Motor neuron (in vitro differentiated cells): ENCODE results near the gene IDH3G. TPM values are rescaled to one million over a fixed set of nuclear protein-coding genes. Genes with fewer than 3 reads are reported as not detected.
"Not testable (repeated sequence)": the region's sequence is repeated elsewhere in the genome, so short reads cannot be mapped to it uniquely, and the experiment has no call there.

Experiments
- ATAC-seq, 8 experiments: fragments of 200-7000 bp; cut with Tn5 transposase; replicated peaks in 6 of 8; 2 replicates each; pipeline ENCODE4 v1.8.0; 2021; ENCODE audit warnings: mild to moderate bottlenecking in 8 of 8, moderate library complexity in 8 of 8
- H3K27ac ChIP-seq, 2 donors: fragments of 250-450 bp; sonication (Bioruptor Pico); 2 replicates each; pipeline ENCODE4 v1.9.0; 2021; ENCODE audit warnings: antibody characterized with exemption in 2 of 2, mild to moderate bottlenecking in 2 of 2, moderate library complexity in 1 of 2
- H3K4me1 ChIP-seq, 2 donors: fragments of 250-450 bp; sonication (Bioruptor Pico); replicated peaks in 1 of 2; 2 replicates each; pipeline ENCODE4 v1.6.1; 2021; ENCODE audit warnings: antibody characterized with exemption in 2 of 2, mild to moderate bottlenecking in 2 of 2, moderate library complexity in 1 of 2
- H3K4me3 ChIP-seq, 5 donors: fragments of 250-450 bp; sonication (Bioruptor Pico); 2 replicates each; pipeline ENCODE4 v1.9.0; 2021; ENCODE audit warnings: antibody characterized with exemption in 5 of 5, mild to moderate bottlenecking in 5 of 5, moderate library complexity in 4 of 5
- WGBS, 10 experiments: fragments of 450-650 bp; shearing (Covaris generic); methylation state at CpG; one replicate each; pipeline ENCODE4 v1.0.0; 2022; 5-methylcytosine and 5-hydroxymethylcytosine counted together
- in situ Hi-C, 9 experiments: fragments of 400-800 bp; cut with MboI; loops; one replicate each; pipeline ENCODE4 v1.15.0; 2021; ENCODE audit warnings: low sequenced_read_pairs in 9 of 9, low pct_unique_long_range_greater_than_20kb in 2 of 9; ENCODE audit not compliant: unreplicated experiment in 9 of 9
- total RNA-seq, 8 experiments: library from RNA; unstranded; fragments of 300-600 nt; gene quantifications; 2 replicates each; pipeline versions ENCODE4 v1.2.3 to v1.2.4, GENCODE V29; 2022

The IDH3G gene
- total RNA-seq, 8 experiments from 2014 or later, result 32.2 to 69.3 (median 42.6) TPM

DNA sequence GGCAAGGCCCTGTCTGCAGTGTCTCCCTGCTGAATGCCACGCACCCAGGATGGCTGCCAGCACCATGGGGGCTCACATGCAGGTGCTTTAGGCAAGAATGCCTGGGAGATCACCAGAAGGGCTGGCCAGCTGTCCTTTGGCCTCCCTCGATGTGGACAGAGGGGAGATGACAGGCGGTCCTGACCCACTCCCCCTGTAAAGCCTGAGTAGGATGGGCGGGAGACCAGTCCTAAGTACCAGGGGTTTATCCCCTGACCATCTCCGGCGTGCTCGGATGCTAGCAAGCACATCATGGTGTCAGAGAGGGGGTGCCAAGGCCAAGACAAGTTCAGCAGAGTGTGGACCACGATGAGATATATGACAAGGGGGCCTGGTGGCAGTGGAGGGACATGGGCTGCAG is 30.9 kb upstream of the IDH3G start:
- ATAC-seq, result no peak
- in situ Hi-C loops, result no loop called here
- Histone ChIP-seq H3K4me1 (peaks cover 19 to 27% of the 10 kb centered on the region in 2 donors), H3K4me3 (no peak overlapping the region), H3K27ac (no peak overlapping the region)
- WGBS, 10 experiments, result 67 to 100% methylated on average over 1 of the region's 8 CpGs; no CpG with 5 or more reads in 8 of the 10 experiments

- no peak for ATAC-seq
- H3K4me1 ChIP-seq, result peaks cover 26 to 33% of the 10 kb centered on the region in 2 donors
- 0 to 93% (median 72%) methylated on average over 1 to 6 of the region's 10 CpGs; no CpG with 5 or more reads in 7 of the 10 experiments for WGBS, 10 experiments
- no peak overlapping the region for H3K27ac ChIP-seq
- H3K4me3 ChIP-seq, result no peak overlapping the region
- in situ Hi-C loops, result no loop called here
These were observed 30.2 kb upstream of the IDH3G start for GRCh38 chrX:153824348-153824747.

- WGBS, 10 experiments, result 34 to 80% methylated on average over 1 to 4 of the region's 9 CpGs; no CpG with 5 or more reads in 8 of the 10 experiments
- no peak for ATAC-seq
- H3K4me3 ChIP-seq, result no peak overlapping the region
- H3K27ac ChIP-seq, result peak overlapping the region; percentile 7 to 23
- H3K4me1 ChIP-seq, result peaks cover 42 to 46% of the 10 kb centered on the region in 2 donors
- in situ Hi-C loops, result no loop called here
These were observed 26.9 kb upstream of the IDH3G start for GRCh38 chrX:153821066-153821465.

DNA sequence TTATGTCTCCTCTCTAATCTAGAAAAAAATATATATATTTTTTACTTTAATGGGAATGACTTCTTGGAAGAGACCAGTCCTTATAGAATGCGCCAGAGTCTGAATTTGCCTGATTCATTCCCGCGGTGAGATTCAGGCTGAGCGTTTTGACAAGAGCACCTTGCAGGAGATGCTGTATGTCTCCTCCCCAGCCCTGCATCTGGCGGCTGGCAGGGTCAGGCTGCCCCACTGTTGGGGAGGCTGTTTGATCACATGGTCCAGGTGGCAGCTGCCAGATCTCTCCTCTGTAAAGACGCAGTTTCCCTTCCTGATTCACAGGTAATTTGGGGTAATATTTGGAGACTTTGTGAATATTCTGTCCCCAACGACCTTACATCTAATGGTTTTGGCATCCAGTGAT is 26.4 kb upstream of the IDH3G start:
- 59 to 100% (median 93%) methylated on average over 1 to 5 of the region's 7 CpGs; no CpG with 5 or more reads in 5 of the 10 experiments for WGBS, 10 experiments
- peak overlapping the region; percentile 7 to 23 for H3K27ac ChIP-seq
- in situ Hi-C loops, result no loop called here

DNA sequence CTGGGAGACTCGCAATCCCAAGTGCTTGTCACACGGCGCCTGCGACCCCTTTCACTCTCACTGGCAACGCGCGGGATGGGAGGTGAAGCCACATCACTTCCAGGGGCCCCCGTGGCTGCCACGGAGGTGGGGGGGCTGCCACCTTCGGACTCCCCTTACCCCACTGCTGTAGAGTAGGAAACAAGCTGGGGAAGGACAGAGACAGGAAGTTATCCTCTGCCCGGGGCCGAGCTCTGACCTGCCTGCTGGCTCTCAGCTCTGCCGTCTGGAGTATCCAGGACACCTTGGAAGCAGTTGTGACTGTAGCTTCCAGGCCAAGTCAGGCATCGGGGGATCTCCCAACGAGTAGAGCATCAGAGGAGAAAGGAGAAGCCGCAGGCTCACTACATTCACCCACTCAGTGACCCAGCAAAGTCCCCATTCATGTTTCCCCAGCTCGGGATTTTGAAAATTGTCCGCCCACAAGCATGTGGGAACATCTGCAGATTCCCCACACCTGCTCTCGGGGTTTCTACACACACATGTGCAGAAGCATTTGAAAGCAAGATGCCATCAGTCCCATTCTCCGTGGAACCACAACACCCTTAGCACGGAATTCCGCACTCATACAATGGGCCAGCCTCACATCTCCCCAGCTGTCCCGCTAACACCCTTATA is 25.3 kb upstream of the IDH3G start:
- Histone ChIP-seq H3K4me1 (peaks cover 42 to 46% of the 10 kb centered on the region in 2 donors), H3K4me3 (peak overlapping the region; percentile 27 to 43 (median 35)), H3K27ac (peak overlapping the region; percentile 85 to 88)
- WGBS, 10 experiments, result 0 to 75% (median 24%) methylated on average over 1 to 6 of the region's 23 CpGs; no CpG with 5 or more reads in 6 of the 10 experiments
- ATAC-seq, result peak in 7 of 8 experiments; percentile 17 to 48 (median 33)
- in situ Hi-C loops, result no loop called here

More for the DNA sequence above, 26.4 kb upstream of the IDH3G start:
- ATAC-seq, result no peak
- no peak overlapping the region for H3K4me3 ChIP-seq
- peaks cover 42 to 46% of the 10 kb centered on the region in 2 donors for H3K4me1 ChIP-seq

DNA sequence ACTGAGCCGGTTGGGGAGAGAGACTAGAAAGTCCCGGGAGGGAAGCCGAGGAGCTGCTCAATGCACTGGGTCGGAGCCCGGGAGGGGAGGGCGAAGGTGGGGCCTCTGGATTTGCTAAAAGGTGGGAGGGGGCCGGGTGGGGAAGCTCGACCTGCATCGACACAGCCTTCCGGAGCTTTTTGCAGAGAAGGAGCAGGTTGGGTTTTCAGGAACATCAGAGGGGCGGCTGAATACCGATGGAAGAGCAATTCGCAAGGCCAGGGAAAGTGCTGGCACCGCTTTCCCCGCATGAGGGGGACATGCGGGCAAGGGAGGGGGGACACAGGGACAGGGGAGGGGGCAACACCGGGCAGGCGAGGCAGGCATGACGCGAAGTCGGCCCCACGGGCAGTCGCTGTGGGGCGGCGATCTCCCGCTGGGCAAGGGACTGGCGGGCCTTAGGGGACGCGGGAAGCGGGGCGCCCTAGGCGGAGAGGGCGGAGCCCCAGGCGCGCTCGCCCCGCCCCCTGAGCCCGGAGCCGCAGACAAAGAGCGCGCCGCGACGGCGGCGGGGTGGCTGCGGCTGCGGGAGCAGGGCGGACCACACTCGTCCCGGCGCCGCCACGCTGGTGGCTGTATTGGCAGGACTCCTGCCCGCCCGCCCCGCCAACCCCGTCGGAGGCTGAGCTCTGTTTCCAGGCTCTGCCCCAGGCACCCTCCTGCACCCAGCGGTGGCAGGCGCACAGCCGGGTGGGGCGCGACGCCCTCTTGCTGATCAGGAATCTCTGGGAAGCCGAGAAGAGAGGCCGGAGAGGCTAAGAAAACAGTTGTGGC is 24.6 kb upstream of the IDH3G start:
- WGBS, 10 experiments, result 10 to 80% methylated on average over 1 to 4 of the region's 67 CpGs; no CpG with 5 or more reads in 8 of the 10 experiments
- peaks cover 42 to 46% of the 10 kb centered on the region in 2 donors for H3K4me1 ChIP-seq
- H3K4me3 ChIP-seq, result peak overlapping the region; percentile 27 to 43 (median 35)
- in situ Hi-C loops, result no loop called here
- H3K27ac ChIP-seq, result peak overlapping the region; percentile 85 to 88
- peak; percentile 71 to 94 (median 88) for ATAC-seq

- H3K27ac ChIP-seq, ATAC-seq, in situ Hi-C loops, H3K4me3 ChIP-seq: not testable (repeated sequence)
- peaks cover 42 to 48% of the 10 kb centered on the region in 2 donors for H3K4me1 ChIP-seq
- WGBS, 10 experiments, result 46 to 67% (median 60%) methylated on average over 1 to 6 of the region's 9 CpGs; no CpG with 5 or more reads in 7 of the 10 experiments
These were observed 23.9 kb upstream of the IDH3G start for GRCh38 chrX:153818064-153818463.

DNA sequence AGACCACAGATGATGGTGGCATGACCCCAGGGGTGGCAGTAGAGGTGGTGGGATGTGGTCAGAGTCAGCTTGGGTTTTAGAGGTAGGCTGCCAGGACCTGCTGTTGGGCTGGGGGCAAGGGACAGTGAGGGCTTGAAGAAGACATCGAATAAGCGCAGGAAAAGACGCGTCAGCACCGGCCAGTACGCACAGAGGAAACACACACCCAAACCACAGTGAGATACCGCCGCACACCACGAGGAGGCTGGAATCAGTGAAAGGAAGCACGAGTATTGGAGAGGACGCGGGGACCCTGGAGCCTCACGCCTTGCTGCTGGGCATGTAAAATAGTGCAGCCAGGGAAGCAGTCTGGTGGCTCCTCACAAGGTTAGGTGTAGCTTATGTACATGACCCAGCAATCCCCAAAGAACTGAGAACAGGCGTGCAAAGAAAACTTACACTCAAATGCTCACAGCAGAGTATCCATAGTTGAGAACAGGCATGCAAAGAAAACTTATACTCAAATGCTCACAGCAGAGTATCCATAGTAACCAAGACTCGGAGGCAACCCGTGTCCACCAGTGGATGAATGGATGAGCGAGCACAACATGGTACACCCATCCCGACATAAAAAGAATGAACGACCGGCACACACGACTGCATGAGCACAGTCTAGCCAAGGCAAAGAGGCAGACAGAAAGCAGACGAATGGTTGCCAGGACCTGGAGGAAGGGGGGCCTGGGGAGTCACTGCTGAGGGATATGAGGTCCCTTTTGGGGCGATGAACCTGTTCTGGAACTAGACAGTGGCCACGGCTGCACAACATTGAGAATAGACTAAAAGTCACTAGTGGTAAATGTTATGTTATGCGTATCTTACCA is 22.9 kb upstream of the IDH3G start:
- H3K27ac ChIP-seq, result no peak overlapping the region
- peak in 1 of 8 experiments; percentile 48 for ATAC-seq
- H3K4me1 ChIP-seq, result peaks cover 47 to 55% of the 10 kb centered on the region in 2 donors
- WGBS, 10 experiments, result 60 to 100% (median 88%) methylated on average over 1 to 4 of the region's 25 CpGs; no CpG with 5 or more reads in 5 of the 10 experiments
- no peak overlapping the region for H3K4me3 ChIP-seq
- in situ Hi-C loops, result no loop called here

DNA sequence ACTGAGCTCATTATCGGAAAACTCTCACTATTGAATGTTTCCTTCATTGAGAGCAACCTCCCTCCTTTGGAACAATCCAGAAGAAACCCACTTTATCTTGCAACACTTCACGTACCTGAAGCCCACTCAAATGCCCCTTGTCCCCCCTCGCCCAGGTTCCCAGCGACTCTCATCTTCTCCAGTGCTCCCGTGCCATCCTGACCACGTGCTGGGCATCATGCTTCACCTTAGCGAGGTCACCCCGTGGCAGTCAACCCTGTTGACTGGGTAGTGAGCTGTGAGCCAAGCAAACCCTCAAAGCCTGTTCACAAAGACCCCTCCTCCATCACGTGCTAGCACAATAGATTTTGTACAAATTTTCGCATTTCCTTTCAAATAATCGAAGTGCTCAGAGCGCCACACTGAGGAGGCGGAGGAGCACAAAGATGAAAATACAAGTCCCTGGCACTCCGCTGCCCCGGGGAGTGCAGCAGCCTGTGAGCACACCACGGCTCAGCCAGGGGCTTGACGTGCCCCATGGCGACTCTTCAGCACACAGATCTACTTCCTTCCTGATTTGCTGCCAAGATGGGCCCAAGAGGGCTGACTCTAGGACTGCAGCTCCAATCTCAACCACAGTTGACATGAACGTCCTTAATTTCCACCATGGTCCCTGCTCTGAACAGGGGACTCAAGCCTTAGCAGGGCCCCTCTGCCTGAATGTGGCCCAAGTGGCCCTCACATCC is 20.6 kb upstream of the IDH3G start:
- no peak for ATAC-seq
- no peak overlapping the region for H3K4me3 ChIP-seq
- H3K4me1 ChIP-seq, result peaks cover 41 to 45% of the 10 kb centered on the region in 2 donors
- in situ Hi-C loops, result no loop called here
- no peak overlapping the region for H3K27ac ChIP-seq
- 40 to 62% methylated on average over 2 to 9 of the region's 19 CpGs; no CpG with 5 or more reads in 8 of the 10 experiments for WGBS, 10 experiments

GRCh38 chrX:153813161-153813560 is 19.0 kb upstream of the IDH3G start:
- Histone ChIP-seq H3K4me1 (peaks cover 28 to 37% of the 10 kb centered on the region in 2 donors), H3K4me3 (no peak overlapping the region), H3K27ac (no peak overlapping the region)
- 0 to 100% (median 80%) methylated on average over 1 to 3 of the region's 5 CpGs; no CpG with 5 or more reads in 5 of the 10 experiments for WGBS, 10 experiments
- ATAC-seq, result no peak
- in situ Hi-C loops, result no loop called here

- ATAC-seq, result peak in 5 of 8 experiments; percentile 84 to 93 (median 92)
- in situ Hi-C loops, result no loop called here
- H3K4me3 ChIP-seq, result no peak overlapping the region
- WGBS, 10 experiments, result 60% methylated on average over 2 of the region's 14 CpGs; no CpG with 5 or more reads in 9 of the 10 experiments
- peak overlapping the region; percentile 81 for H3K27ac ChIP-seq
- H3K4me1 ChIP-seq, result peaks cover 23 to 27% of the 10 kb centered on the region in 2 donors
These were observed 18.0 kb upstream of the IDH3G start for GRCh38 chrX:153812220-153812619.

DNA sequence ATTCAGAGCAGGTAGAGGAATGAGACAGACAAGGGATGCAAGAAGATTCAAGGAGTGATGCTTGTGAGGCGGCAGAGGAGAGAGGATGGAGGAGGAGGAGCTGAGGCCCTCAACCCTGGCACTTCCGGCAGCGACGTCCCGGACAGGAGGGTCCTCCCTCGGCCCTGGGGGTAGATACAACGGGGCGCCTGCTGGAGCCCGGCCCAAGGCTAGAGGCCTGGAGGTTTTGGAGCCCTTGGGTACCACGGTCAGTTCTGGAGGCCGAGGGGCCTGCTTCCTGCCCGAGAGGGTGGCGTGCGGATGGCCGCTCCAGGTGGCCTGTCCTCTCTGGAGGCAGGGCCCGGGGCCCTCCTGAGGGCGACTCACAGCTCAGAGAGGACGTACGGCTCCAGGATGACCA is 13.8 kb upstream of the IDH3G start:
- no peak overlapping the region for H3K4me3 ChIP-seq
- no peak for ATAC-seq
- in situ Hi-C loops, result no loop called here
- no peak overlapping the region for H3K27ac ChIP-seq
- WGBS, 10 experiments, result no CpG with 5 or more reads among the region's 19 CpGs
- peaks cover 15 to 19% of the 10 kb centered on the region in 2 donors for H3K4me1 ChIP-seq
